K562 (cell line): ENCODE results near the gene CNNM2. TPM values are rescaled to one million over a fixed set of nuclear protein-coding genes. Genes with fewer than 3 reads are reported as not detected.

Experiments
- CBFB ChIP-seq: sonication (generic); formaldehyde crosslinking; IDR thresholded peaks from 2 replicates; pipeline ENCODE4 v1.4.0; 2020; ENCODE audit warnings: mild to moderate bottlenecking, missing genetic modification reagents
- CEBPG ChIP-seq, 3 experiments: fragments of 200-800 bp in 1 of 3; sonication (Bioruptor generic) in 1 of 3; sonication (generic) in 1 of 3; formaldehyde crosslinking in 1 of 3; IDR thresholded peaks in 2 of 3; conservative IDR thresholded peaks in 1 of 3; 2 replicates each; pipeline versions ENCODE4 v1.6.1 to v1.8.0; 2016 to 2022; ENCODE audit warnings: missing compliant biosample characterization in 2 of 3, missing genetic modification characterization in 2 of 3, mild to moderate bottlenecking in 1 of 3, missing genetic modification reagents in 1 of 3
- CHD1 ChIP-seq: fragments of 200-600 bp; sonication (generic); IDR thresholded peaks from one replicate; pipeline ENCODE4 v1.6.1; 2012; ENCODE audit warnings: mild to moderate bottlenecking, moderate library complexity, low read length, inconsistent platforms
- DMBX1 ChIP-seq: fragments of 250-450 bp; sonication (Bioruptor Pico); IDR thresholded peaks from 2 replicates; pipeline ENCODE4 v1.8.0; 2022; ENCODE audit warnings: inconsistent platforms, mild to moderate bottlenecking, moderate library complexity, borderline replicate concordance
- JUN ChIP-seq, 2 experiments: sonication (generic) in 1 of 2; formaldehyde crosslinking in 1 of 2; IDR thresholded peaks; 2 replicates each; pipeline versions ENCODE4 v1.6.1 to v1.8.0; 2012 to 2022; ENCODE audit warnings: borderline replicate concordance in 2 of 2, mild to moderate bottlenecking in 2 of 2, improper control_type of control experiment in 1 of 2, low read depth in 1 of 2, low read length in 1 of 2, missing genetic modification reagents in 1 of 2
- L3MBTL2 ChIP-seq: fragments of 450-650 bp; IDR thresholded peaks from 2 replicates; pipeline ENCODE4 v1.6.1; 2016; ENCODE audit warnings: mild to moderate bottlenecking, moderate library complexity
- LARP7 ChIP-seq: fragments of 450-650 bp; IDR thresholded peaks from 2 replicates; pipeline ENCODE4 v1.6.1; 2016
- MAZ ChIP-seq, 2 experiments: fragments of 450-650 bp in 1 of 2; sonication (generic) in 1 of 2; formaldehyde crosslinking; IDR thresholded peaks in 1 of 2; conservative IDR thresholded peaks in 1 of 2; 2 replicates each; pipeline versions ENCODE4 v1.4.0 to v1.5.0; 2020; ENCODE audit warnings: mild to moderate bottlenecking in 1 of 2, missing genetic modification reagents in 1 of 2
- NEUROD1 ChIP-seq: fragments of 150-350 bp; IDR thresholded peaks from 2 replicates; pipeline ENCODE4 v1.6.1; 2014; ENCODE audit warnings: borderline replicate concordance, low read length, low read depth; ENCODE audit not compliant: partially characterized antibody
- POLR2AphosphoS5 ChIP-seq: IDR thresholded peaks from 2 replicates; pipeline ENCODE4 v1.6.1; 2011; ENCODE audit warnings: mild to moderate bottlenecking, low read depth, low read length, moderate library complexity; ENCODE audit not compliant: control insufficient read depth, insufficient read depth
- PURB ChIP-seq: sonication (generic); formaldehyde crosslinking; IDR thresholded peaks from 2 replicates; pipeline ENCODE4 v1.9.0; 2021; ENCODE audit warnings: low read depth, mild to moderate bottlenecking, missing genetic modification reagents
- RBBP5 ChIP-seq: fragments of 200-600 bp; sonication (generic); IDR thresholded peaks from 2 replicates; pipeline ENCODE4 v1.6.1; 2012; ENCODE audit warnings: borderline replicate concordance, mild to moderate bottlenecking, low read length, control low read depth, inconsistent platforms; ENCODE audit not compliant: insufficient read depth, poor library complexity, severe bottlenecking
- SMAD1 ChIP-seq: fragments of 150-350 bp; IDR thresholded peaks from 2 replicates; pipeline ENCODE4 v1.6.1; 2014; ENCODE audit warnings: low read length, low read depth; ENCODE audit not compliant: partially characterized antibody
- TEAD1 ChIP-seq, 2 experiments: fragments of 450-650 bp in 1 of 2; sonication (generic) in 1 of 2; formaldehyde crosslinking; IDR thresholded peaks; 2 replicates each; pipeline versions ENCODE4 v1.4.0 to v1.8.0; 2020 to 2022; ENCODE audit warnings: mild to moderate bottlenecking in 2 of 2, missing genetic modification reagents in 1 of 2
- WHSC1 ChIP-seq: IDR thresholded peaks from one replicate; pipeline ENCODE4 v1.6.1; 2012; ENCODE audit warnings: low read length, control low read depth, inconsistent platforms
- ZBTB33 ChIP-seq: sonication (generic); formaldehyde crosslinking; IDR thresholded peaks from 2 replicates; pipeline ENCODE4 v1.8.1; 2023; ENCODE audit warnings: mild to moderate bottlenecking, missing genetic modification reagents
- ZKSCAN3 ChIP-seq: fragments of 250-450 bp; sonication (Bioruptor Pico); IDR thresholded peaks from 2 replicates; pipeline ENCODE4 v1.4.0; 2020
- ZNF232 ChIP-seq: sonication (generic); formaldehyde crosslinking; IDR thresholded peaks from 2 replicates; pipeline ENCODE4 v1.8.0; 2022; ENCODE audit warnings: mild to moderate bottlenecking, missing genetic modification reagents
- ZNF57 ChIP-seq: fragments of 450-650 bp; formaldehyde crosslinking; IDR thresholded peaks from 2 replicates; pipeline ENCODE4 v1.4.0; 2020; ENCODE audit warnings: mild to moderate bottlenecking, moderate library complexity
- polyA plus RNA-seq, 8 experiments: library from polyadenylated mRNA; depleted of rRNA in 4 of 8; stranded (reverse) in 5 of 8; unstranded in 3 of 8; fragments of >200 nt; fragmentation: Nextera tagmentation in 2 of 8; fragmentation: Illumina TruSeq in 1 of 8; extraction: Ambion mirVana in 2 of 8; extraction: Trizol in 1 of 8; gene quantifications; 2 replicates each; pipeline versions ENCODE4 v1.2.1 to v1.2.3, GENCODE V29; 2011 to 2014; ENCODE audit warnings: inconsistent platforms in 1 of 8, missing spikeins in 1 of 8
- total RNA-seq, 7 experiments: library from RNA; depleted of rRNA in 6 of 7; stranded (reverse); fragments of >200 nt in 6 of 7; fragmentation: Illumina TruSeq in 2 of 7; extraction: Trizol in 2 of 7; gene quantifications; 2 replicates each; pipeline versions ENCODE4 v1.2.1 to v1.2.3, GENCODE V29; 2011 to 2021; ENCODE audit warnings: low replicate concordance in 1 of 7
- TF ChIP-seq, protein P1 (sequence below), 2 experiments: IDR thresholded peaks; 2 replicates each; pipeline ENCODE4 v1.6.1; 2012; ENCODE audit warnings: improper control_type of control experiment in 2 of 2, low read depth in 2 of 2, low read length in 2 of 2, borderline replicate concordance in 1 of 2
- TF ChIP-seq, protein P2 (sequence below): sonication (generic); formaldehyde crosslinking; IDR thresholded peaks from 2 replicates; pipeline ENCODE4 v1.9.0; 2022; ENCODE audit warnings: mild to moderate bottlenecking, missing genetic modification reagents

The CNNM2 gene
- total and polyA plus RNA-seq, 9 of the 15 experiments (the other 6 are each of a cell fraction or from before 2014, with no cell fraction given): 0.21 to 5.0 (median 1.3) TPM

- no peak for TF ChIP-seq MAZ (CRISPR knock-in tag; conservative IDR thresholded peaks at IDR 0.05 in 1 of 2, IDR thresholded peaks at IDR 0.05 in 1 of 2)
- 0 out of 2 replicates have a peak, but pooled peaks have one; percentile 16 for TF ChIP-seq ZNF232 (CRISPR knock-in tag)
- TF ChIP-seq CHD1: peak; percentile 59
- TF ChIP-seq CBFB (CRISPR knock-in tag): 0 out of 2 replicates have a peak, but pooled peaks have one; percentile 80
- TF ChIP-seq TEAD1 (CRISPR knock-in tag; IDR thresholded peaks at IDR 0.05): 0 out of 4 replicates have a peak, but pooled peaks of 1 of the 2 experiments have one; percentile 34
- peak; percentile 17; the same call in 1 of the 2 replicates for TF ChIP-seq CEBPG (CRISPR knock-in tag; IDR thresholded peaks at IDR 0.05)
- no peak for TF ChIP-seq CEBPG (tag; conservative IDR thresholded peaks at IDR 0.05 in 1 of 2, IDR thresholded peaks at IDR 0.05 in 1 of 2)
- TF ChIP-seq JUN (IDR thresholded peaks at IDR 0.05; ENCODE audit: borderline replicate concordance, low read depth, low read length): no peak
- 0 out of 2 replicates have a peak, but pooled peaks have one; percentile 45 for TF ChIP-seq JUN (CRISPR knock-in tag; IDR thresholded peaks at IDR 0.05; ENCODE audit: borderline replicate concordance)
- TF ChIP-seq ZBTB33 (CRISPR knock-in tag): 0 out of 2 replicates have a peak, but pooled peaks have one; percentile 62
- no peak for TF ChIP-seq PURB (CRISPR knock-in tag)
- TF ChIP-seq, protein P1, sequence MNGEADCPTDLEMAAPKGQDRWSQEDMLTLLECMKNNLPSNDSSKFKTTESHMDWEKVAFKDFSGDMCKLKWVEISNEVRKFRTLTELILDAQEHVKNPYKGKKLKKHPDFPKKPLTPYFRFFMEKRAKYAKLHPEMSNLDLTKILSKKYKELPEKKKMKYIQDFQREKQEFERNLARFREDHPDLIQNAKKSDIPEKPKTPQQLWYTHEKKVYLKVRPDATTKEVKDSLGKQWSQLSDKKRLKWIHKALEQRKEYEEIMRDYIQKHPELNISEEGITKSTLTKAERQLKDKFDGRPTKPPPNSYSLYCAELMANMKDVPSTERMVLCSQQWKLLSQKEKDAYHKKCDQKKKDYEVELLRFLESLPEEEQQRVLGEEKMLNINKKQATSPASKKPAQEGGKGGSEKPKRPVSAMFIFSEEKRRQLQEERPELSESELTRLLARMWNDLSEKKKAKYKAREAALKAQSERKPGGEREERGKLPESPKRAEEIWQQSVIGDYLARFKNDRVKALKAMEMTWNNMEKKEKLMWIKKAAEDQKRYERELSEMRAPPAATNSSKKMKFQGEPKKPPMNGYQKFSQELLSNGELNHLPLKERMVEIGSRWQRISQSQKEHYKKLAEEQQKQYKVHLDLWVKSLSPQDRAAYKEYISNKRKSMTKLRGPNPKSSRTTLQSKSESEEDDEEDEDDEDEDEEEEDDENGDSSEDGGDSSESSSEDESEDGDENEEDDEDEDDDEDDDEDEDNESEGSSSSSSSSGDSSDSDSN (IDR thresholded peaks at IDR 0.05; ENCODE audit: borderline replicate concordance in 1 of 2, low read depth in 2 of 2, low read length in 2 of 2): 0 out of 4 replicates have a peak, but pooled peaks of 1 of the 2 experiments have one; percentile 36
- no peak for TF ChIP-seq NEUROD1
- no peak for TF ChIP-seq DMBX1 (CRISPR knock-in tag)
- TF ChIP-seq L3MBTL2: peak; percentile 65
- TF ChIP-seq, protein P2, sequence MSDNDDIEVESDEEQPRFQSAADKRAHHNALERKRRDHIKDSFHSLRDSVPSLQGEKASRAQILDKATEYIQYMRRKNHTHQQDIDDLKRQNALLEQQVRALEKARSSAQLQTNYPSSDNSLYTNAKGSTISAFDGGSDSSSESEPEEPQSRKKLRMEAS: peak; percentile 85
- TF ChIP-seq POLR2AphosphoS5: no peak
- TF ChIP-seq SMAD1: no peak
- TF ChIP-seq WHSC1: no peak
- TF ChIP-seq RBBP5: no peak
- TF ChIP-seq ZNF57 (CRISPR knock-in tag): no peak
- no peak for TF ChIP-seq ZKSCAN3
- no peak for TF ChIP-seq LARP7
Observed at GRCh38 chr10:102919246-102919959, 1.3 kb downstream of the CNNM2 start (continued).
